Measurements from ENCODE around the gene EDAR. TPM values are rescaled to one million over a fixed set of nuclear protein-coding genes. Genes with fewer than 3 reads are reported as not detected.

EDAR gene
- total RNA-seq, 3 donors from 2014 or later: 0.05 to 0.13 TPM; not detected in 1

DNA sequence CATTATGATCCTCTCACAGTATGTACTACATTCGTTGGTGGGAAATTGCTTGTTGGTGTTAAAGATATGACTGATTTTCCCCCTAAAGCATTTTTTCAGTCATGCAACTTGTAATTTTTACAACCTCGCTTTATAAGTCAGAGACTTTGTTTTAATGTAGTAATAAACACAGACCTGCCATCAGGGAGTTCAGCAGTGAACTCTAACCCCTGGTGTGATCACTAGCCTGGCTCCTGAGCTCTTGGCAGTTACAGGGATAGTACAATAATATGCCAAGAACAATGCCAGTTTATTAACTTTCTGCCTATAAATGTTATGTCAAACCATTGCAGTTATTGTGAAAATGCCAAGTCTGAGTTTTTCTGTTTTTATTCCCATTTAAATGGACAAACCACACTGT is 93.8 kb downstream of the EDAR start:
- Mint-ChIP-seq H3K4me1 (ENCODE audit: low read depth) (no peaks in the 10 kb centered on the region), H3K9me3 (peaks cover 22% of the 10 kb centered on the region), H3K4me3 (no peak overlapping the region), H3K27me3 (ENCODE audit: low read depth) (no peaks in the 10 kb centered on the region), H3K36me3 (ENCODE audit: insufficient read depth) (peaks cover 53% of the 10 kb centered on the region)
- ATAC-seq (no peak), DNase-seq (no peak)

DNA sequence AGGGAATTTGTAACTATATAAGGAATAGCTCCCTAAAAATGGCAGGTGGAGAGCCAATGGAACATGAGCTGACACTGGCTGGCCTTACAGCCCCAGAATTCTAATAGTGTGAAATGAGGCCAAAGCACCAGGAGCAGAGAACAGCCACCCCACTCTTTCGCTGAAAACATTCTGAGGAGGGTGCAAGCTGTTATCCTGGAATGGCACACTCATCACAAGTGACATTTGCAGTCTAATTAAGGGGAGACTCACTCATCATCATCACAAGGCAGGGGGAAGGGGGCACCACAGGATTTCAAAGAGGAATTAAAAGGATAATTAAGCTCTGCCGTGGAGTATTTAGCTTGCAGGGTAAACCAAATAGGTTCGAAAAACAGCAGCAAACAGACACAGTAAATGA is 94.3 kb downstream of the EDAR start:
- Mint-ChIP-seq H3K4me3 (no peak overlapping the region), H3K27me3 (ENCODE audit: low read depth) (no peaks in the 10 kb centered on the region), H3K36me3 (ENCODE audit: insufficient read depth) (peaks cover 51% of the 10 kb centered on the region), H3K9me3 (peaks cover 24% of the 10 kb centered on the region), H3K4me1 (ENCODE audit: low read depth) (no peaks in the 10 kb centered on the region)
- ATAC-seq: no peak
- no peak for DNase-seq

DNA sequence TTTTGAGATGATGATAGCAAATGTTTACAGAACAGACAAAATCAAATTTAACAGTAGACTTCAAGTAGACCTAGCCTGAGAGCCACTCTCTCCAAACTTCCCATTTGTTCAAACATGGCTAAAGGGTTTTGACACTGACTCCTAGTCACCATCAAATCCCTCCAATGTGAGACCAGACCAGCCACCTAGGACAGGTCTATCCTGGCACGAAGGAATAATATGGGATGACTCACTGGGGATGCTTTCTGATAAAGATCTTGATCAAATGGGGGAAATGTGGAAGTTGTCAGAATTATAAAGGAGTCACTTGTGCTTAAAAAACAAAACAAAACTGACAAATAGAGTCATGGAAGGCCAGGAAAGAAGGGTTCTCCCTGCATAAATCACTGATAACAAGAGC is 95.7 kb downstream of the EDAR start:
- Mint-ChIP-seq H3K9me3 (peaks cover 39% of the 10 kb centered on the region), H3K4me3 (no peak overlapping the region)
- no peak for DNase-seq

DNA sequence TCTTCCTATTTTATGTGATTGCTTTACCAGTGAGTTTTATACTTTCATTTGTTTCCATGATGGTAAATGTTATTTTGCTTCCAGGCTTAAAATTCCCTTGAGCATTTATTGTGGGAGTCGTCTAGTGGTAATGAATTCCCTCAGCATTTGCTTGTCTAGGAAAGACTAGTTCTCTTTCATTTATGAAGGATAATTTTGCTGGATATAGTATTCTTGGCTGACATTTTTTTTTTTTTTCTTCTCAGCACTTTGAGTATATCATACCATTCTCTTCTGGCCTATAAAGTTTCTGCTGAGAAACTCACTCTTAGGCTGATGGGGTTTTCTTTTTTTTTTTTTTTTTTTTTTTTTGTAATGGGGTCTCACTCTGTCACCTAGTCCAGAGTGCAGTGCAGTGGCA is 99.1 kb downstream of the EDAR start:
- ATAC-seq: no peak
- no peak for DNase-seq
- peaks cover 60% of the 10 kb centered on the region for H3K9me3 Mint-ChIP-seq
- H3K4me3 Mint-ChIP-seq: no peak overlapping the region
- H3K27me3 Mint-ChIP-seq (ENCODE audit: low read depth): no peaks in the 10 kb centered on the region
- no peaks in the 10 kb centered on the region for H3K4me1 Mint-ChIP-seq (ENCODE audit: low read depth)
- peaks cover 27% of the 10 kb centered on the region for H3K36me3 Mint-ChIP-seq (ENCODE audit: insufficient read depth)

More for the DNA sequence above, 95.7 kb downstream of the EDAR start:
- Mint-ChIP-seq H3K36me3 (ENCODE audit: insufficient read depth) (peaks cover 42% of the 10 kb centered on the region), H3K27me3 (ENCODE audit: low read depth) (no peaks in the 10 kb centered on the region), H3K4me1 (ENCODE audit: low read depth) (no peaks in the 10 kb centered on the region)
- ATAC-seq: no peak

DNA sequence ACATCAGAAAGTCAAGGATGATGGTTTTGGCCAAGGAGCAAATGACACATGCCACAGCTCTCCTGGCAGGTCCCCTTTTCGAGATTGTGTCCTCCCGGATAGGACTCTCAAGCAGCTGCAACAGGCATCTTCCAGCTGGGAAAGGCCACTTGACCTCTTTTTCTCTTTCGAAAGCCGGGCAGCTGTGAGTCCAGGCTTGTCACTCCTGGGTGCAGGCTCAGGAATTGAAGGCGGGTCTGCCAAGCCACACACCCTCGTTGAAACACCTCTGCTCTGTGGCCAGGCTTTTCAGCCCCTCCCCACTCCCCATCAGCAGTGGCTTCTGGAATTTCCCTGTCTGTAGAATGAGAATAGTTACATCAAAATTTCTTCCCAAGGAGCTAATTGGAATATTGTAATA is 104.4 kb downstream of the EDAR start:
- Mint-ChIP-seq H3K4me1 (ENCODE audit: low read depth) (no peaks in the 10 kb centered on the region), H3K36me3 (ENCODE audit: insufficient read depth) (no peaks in the 10 kb centered on the region), H3K27me3 (ENCODE audit: low read depth) (no peaks in the 10 kb centered on the region), H3K9me3 (peaks cover 55% of the 10 kb centered on the region), H3K4me3 (no peak overlapping the region)
- no peak for ATAC-seq
- DNase-seq: no peak

DNA sequence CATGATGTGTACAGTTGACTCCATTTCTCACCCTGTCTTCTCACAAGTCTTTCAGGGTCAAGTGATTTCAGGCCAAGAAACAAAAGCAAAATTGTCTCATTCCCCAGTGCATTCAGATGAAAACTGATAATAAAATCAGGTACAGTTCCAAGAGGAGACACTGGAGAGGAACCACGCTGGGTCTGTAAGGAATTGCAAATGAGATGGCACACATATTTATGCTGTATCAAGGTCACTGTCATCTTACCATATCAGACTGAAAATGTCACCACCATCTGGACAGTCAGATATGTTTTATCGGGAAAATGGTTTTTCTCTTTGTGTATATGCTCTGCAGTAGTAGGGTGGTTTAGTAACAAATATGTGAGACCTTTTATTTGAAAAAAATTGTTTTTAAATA is 110.7 kb downstream of the EDAR start:
- Mint-ChIP-seq H3K27me3 (ENCODE audit: low read depth) (no peaks in the 10 kb centered on the region), H3K9me3 (peaks cover 21% of the 10 kb centered on the region), H3K4me3 (no peak overlapping the region), H3K4me1 (ENCODE audit: low read depth) (no peaks in the 10 kb centered on the region), H3K36me3 (ENCODE audit: insufficient read depth) (peaks cover 7% of the 10 kb centered on the region)
- DNase-seq (no peak), ATAC-seq (no peak)

DNA sequence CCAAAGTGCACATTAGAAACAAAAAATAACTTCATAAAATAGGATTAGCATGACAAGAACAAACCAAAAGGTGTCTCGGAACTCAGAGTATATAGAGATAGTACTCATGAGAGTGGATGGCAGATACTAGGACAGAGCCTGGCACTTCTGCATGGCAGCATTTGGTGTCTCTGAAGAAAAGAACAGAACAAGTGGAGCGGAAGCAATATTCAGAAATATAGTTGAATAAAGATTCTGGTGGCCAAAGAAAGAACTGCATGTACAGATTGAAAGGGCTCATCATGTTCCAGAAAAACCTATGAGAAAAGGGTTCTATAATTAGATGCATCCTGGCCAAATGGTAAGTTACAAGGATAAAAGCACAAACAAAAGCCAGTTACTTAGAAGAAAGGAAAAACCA is 111.5 kb downstream of the EDAR start:
- ATAC-seq (no peak), DNase-seq (no peak)
- Mint-ChIP-seq H3K27me3 (ENCODE audit: low read depth) (no peaks in the 10 kb centered on the region), H3K4me3 (no peak overlapping the region), H3K9me3 (peaks cover 18% of the 10 kb centered on the region), H3K4me1 (ENCODE audit: low read depth) (no peaks in the 10 kb centered on the region), H3K36me3 (ENCODE audit: insufficient read depth) (peaks cover 7% of the 10 kb centered on the region)

DNA sequence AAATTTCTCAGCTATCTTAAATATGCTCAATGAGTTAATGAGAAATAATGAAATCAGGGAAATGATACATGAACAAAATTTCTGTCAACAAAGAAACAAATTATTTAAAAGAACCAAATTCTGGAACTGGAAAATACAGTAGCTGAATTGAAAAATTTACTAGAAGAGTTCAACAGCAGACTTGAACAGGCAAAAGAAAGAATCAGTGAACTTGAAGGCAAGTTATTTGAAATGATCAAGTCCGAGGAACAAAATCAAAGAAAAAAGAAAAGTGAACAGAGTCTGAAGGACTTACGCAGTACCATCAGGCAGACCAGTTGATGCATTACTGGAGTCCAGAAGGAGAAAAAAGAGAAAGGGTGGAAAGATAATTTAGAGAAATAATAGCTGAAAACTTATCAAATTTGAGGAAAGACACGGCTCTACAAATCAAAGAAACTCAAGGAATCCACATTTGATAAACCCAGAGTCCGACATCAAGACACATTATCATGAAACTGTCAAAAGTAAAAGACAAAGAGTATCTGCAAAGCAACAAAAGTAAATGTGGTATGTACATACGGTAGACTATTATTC is 118.9 kb downstream of the EDAR start:
- Mint-ChIP-seq H3K9me3 (peaks cover 24% of the 10 kb centered on the region), H3K36me3 (ENCODE audit: insufficient read depth) (peaks cover 35% of the 10 kb centered on the region), H3K4me3 (no peak overlapping the region), H3K4me1 (ENCODE audit: low read depth) (no peaks in the 10 kb centered on the region), H3K27me3 (ENCODE audit: low read depth) (no peaks in the 10 kb centered on the region)
- DNase-seq: no peak
- no peak for ATAC-seq

DNA sequence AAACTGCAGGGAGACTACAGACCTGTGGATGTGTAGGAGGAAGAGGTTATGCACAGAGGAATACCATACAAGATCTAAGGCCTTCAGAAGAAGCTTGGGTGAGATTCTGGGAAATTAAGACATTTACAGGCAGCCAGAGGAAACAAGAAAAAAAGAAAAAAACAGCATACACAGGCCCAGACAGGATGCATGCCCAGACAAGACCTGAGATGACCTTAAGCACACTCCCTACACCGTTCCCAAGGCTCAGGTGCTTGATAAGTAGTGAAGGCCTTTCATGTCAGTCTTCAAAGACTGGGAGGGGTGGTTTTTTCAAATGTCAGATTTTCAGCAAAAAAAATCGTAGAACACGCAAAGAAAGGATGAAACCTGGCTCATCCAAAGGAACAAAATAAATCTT is 119.5 kb downstream of the EDAR start:
- no peak overlapping the region for H3K4me3 Mint-ChIP-seq
- no peaks in the 10 kb centered on the region for H3K27me3 Mint-ChIP-seq (ENCODE audit: low read depth)

DNA sequence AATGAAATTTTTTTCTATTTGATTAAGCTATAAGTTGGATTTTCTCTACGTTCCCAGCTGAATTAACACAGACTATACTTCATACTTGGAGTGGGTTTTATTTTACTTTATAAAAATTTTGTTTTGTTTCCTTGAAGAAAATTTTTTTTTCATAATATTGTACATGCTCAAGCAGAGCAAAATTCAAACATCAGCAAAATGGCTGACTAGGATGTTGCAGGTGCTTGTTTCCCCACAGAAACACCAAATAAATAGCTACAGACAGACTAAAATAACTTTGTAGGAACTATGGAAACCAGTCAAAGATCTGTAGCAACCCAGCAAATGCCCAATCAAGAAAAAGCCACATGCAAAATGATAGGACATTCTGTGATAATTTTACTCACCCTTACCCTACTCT is 120.1 kb downstream of the EDAR start:
- H3K4me1 Mint-ChIP-seq (ENCODE audit: low read depth): no peaks in the 10 kb centered on the region
- no peak for DNase-seq
- peaks cover 24% of the 10 kb centered on the region for H3K9me3 Mint-ChIP-seq
- H3K36me3 Mint-ChIP-seq (ENCODE audit: insufficient read depth): peaks cover 35% of the 10 kb centered on the region
- no peak overlapping the region for H3K4me3 Mint-ChIP-seq
- ATAC-seq: no peak
- H3K27me3 Mint-ChIP-seq (ENCODE audit: low read depth): no peaks in the 10 kb centered on the region

More for the DNA sequence above, 119.5 kb downstream of the EDAR start:
- Mint-ChIP-seq H3K9me3 (peaks cover 24% of the 10 kb centered on the region), H3K4me1 (ENCODE audit: low read depth) (no peaks in the 10 kb centered on the region), H3K36me3 (ENCODE audit: insufficient read depth) (peaks cover 35% of the 10 kb centered on the region)
- ATAC-seq (no peak), DNase-seq (no peak)

DNA sequence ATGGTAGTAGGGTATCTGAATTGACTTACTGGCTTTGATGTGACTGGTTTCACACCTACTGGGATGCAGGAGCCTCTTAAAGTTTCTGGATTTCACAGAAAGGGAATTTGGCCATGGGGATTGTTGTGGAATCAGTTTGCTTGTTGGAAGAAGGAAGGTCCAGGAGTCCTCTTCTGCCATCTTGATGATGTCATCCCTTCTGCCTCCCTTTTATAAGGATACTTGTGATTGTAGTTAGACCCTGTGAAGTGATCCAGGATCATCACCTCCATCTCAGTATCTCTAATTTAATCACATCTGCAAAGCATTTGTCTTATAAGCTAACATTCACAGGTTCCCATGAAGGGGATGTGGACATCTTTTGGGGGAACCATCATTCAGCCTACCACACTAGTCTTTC is 123.0 kb downstream of the EDAR start:
- DNase-seq (no peak), ATAC-seq (no peak)
- peaks cover 19% of the 10 kb centered on the region for H3K9me3 Mint-ChIP-seq
- peaks cover 28% of the 10 kb centered on the region for H3K36me3 Mint-ChIP-seq (ENCODE audit: insufficient read depth)
- H3K27me3 Mint-ChIP-seq (ENCODE audit: low read depth): no peaks in the 10 kb centered on the region
- H3K4me1 Mint-ChIP-seq (ENCODE audit: low read depth): no peaks in the 10 kb centered on the region
- no peak overlapping the region for H3K4me3 Mint-ChIP-seq

DNA sequence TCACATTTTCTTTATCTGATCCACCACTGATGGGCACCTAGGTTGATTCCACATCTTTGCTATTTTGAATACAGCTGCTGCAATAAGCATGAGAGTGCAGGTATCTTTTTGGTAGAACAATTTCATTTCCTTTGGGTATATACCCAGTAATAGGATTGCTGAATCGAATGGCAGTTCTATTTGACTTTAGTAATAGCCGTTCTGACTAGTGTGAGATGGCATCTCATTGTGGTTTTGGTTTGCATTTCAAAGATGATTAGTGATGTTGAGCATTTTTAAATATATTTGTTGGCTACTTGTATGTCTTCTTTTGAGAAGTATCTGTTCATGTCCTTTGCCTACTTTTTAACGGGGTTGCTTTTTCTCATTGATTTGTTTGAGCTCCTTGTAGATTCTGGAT is 130.1 kb downstream of the EDAR start:
- ATAC-seq (no peak), DNase-seq (no peak)
- Mint-ChIP-seq H3K4me1 (ENCODE audit: low read depth) (peaks cover 2% of the 10 kb centered on the region), H3K27me3 (ENCODE audit: low read depth) (no peaks in the 10 kb centered on the region), H3K9me3 (no peaks in the 10 kb centered on the region), H3K36me3 (ENCODE audit: insufficient read depth) (peaks cover 2% of the 10 kb centered on the region), H3K4me3 (no peak overlapping the region)

DNA sequence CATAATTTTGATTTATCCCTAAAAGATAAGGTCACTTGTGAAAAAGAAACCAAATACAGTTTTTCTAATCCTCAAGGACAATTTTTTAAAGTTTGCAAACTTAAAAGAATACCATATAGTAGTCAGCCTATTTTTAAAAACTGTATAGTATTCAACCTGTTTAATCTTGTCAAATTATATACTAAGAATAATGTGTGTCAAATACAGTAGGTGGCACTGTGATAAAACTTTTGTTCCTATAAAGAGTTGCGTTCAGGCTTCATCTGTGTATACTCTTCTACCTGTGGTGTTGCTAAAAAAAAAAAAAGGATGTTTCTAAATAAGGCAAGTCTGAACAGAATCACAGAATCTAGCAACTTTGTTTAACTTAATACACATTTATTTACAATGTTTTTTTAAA is 133.8 kb downstream of the EDAR start:
- Mint-ChIP-seq H3K4me1 (ENCODE audit: low read depth) (peaks cover 2% of the 10 kb centered on the region), H3K9me3 (no peaks in the 10 kb centered on the region), H3K27me3 (ENCODE audit: low read depth) (no peaks in the 10 kb centered on the region), H3K4me3 (no peak overlapping the region), H3K36me3 (ENCODE audit: insufficient read depth) (peaks cover 16% of the 10 kb centered on the region)
- DNase-seq (no peak), ATAC-seq (no peak)

DNA sequence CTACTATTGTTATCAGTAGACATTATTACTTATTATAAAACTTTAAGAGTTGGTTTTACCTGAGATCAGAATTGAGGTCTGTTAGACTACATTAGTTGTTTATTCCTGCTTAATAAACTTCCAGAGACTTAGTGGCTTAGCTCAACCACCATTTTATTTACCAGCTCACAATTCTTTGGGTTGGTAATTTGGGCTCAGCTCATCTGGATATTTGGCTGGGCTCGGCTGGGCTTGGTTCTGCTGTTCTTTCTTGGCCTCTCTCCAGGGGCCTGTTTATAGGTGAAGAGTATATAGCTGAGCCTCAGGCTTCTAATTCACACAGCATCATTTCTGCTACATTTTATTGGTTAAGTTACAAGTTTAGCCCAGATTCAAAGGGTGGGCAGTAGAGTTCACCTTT is 134.5 kb downstream of the EDAR start:
- H3K36me3 Mint-ChIP-seq (ENCODE audit: insufficient read depth): peaks cover 16% of the 10 kb centered on the region
- H3K9me3 Mint-ChIP-seq: no peaks in the 10 kb centered on the region
- no peaks in the 10 kb centered on the region for H3K27me3 Mint-ChIP-seq (ENCODE audit: low read depth)
- H3K4me3 Mint-ChIP-seq: no peak overlapping the region
- no peak for DNase-seq
- peaks cover 2% of the 10 kb centered on the region for H3K4me1 Mint-ChIP-seq (ENCODE audit: low read depth)
- ATAC-seq: no peak

DNA sequence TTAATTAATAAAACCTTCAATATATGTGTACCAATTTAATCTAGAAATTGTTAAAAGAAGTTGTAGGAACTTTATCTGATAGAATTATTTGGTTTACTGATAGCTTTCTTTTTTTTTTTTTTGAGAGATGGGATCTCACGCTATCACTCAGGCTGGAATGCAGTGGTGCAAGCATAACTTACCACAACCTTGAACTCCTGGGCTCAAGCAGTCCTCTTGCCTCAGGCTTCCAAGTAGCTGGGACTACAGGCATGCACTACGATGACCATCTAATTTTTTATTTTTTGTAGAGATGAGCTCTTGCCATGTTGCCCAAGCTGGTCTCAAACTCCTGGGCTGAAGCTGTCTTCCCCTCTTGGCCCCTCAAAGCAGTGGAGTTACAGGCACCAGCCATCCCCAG is 135.6 kb downstream of the EDAR start:
- no peak overlapping the region for H3K4me3 Mint-ChIP-seq
- ATAC-seq (no peak), DNase-seq (no peak)
- H3K36me3 Mint-ChIP-seq (ENCODE audit: insufficient read depth): peaks cover 16% of the 10 kb centered on the region
- no peaks in the 10 kb centered on the region for H3K27me3 Mint-ChIP-seq (ENCODE audit: low read depth)
- no peaks in the 10 kb centered on the region for H3K9me3 Mint-ChIP-seq
- peaks cover 2% of the 10 kb centered on the region for H3K4me1 Mint-ChIP-seq (ENCODE audit: low read depth)

DNA sequence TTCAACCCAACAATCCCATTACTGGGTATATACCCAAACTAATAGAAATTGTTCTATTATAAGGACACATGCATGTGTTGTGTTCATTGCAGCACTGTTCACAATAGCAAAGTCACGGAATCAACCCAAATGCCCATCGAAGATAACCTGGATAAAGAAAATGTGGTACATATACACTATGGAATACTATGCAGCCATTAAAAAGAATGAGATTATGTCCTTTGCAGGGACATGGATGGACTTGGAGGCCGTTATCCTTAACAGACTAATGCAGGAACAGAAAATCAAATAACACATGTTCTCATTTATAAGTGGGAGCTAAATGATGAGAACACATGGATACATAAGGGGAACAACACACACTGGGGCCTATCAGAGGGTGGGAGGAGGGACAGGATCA is 136.6 kb downstream of the EDAR start:
- no peak for DNase-seq
- Mint-ChIP-seq H3K4me3 (no peak overlapping the region), H3K9me3 (no peaks in the 10 kb centered on the region), H3K4me1 (ENCODE audit: low read depth) (peaks cover 2% of the 10 kb centered on the region), H3K27me3 (ENCODE audit: low read depth) (no peaks in the 10 kb centered on the region), H3K36me3 (ENCODE audit: insufficient read depth) (peaks cover 18% of the 10 kb centered on the region)
- no peak for ATAC-seq

Data from activated T-cell treated with anti-CD3 and anti-CD28 coated beads, Interleukin-2, amount 50 U/mL, for 4 hours (primary cell).